Measurements from ENCODE around the gene SLC37A1. TPM values are rescaled to one million over a fixed set of nuclear protein-coding genes. Genes with fewer than 3 reads are reported as not detected.

The SLC37A1 gene
- total RNA-seq, 1 donor from 2014 or later = 23.0 TPM

GRCh38 chr21:42571391-42572150 is 57.9 kb downstream of the SLC37A1 start:
- Mint-ChIP-seq H3K4me3 (no peak overlapping the region), H3K27me3 (no peaks in the 10 kb centered on the region), H3K36me3 (ENCODE audit: low read depth) (peaks cover 20% of the 10 kb centered on the region), H3K9me3 (peaks cover 3% of the 10 kb centered on the region), H3K4me1 (no peaks in the 10 kb centered on the region), H3K27ac (no peak overlapping the region)
- intact Hi-C loops (cut with micrococcal nuclease) = no loop called here
- no peak for DNase-seq

- intact Hi-C loops (cut with micrococcal nuclease) = no loop called here
- Mint-ChIP-seq H3K4me3 (no peak overlapping the region), H3K36me3 (ENCODE audit: low read depth) (peaks cover 30% of the 10 kb centered on the region), H3K9me3 (peaks cover 5% of the 10 kb centered on the region), H3K27ac (no peak overlapping the region), H3K4me1 (no peaks in the 10 kb centered on the region), H3K27me3 (no peaks in the 10 kb centered on the region)
- DNase-seq = no peak
Observed at GRCh38 chr21:42572906-42573495, 59.3 kb downstream of the SLC37A1 start.

- H3K27me3 Mint-ChIP-seq = no peaks in the 10 kb centered on the region
- H3K27ac Mint-ChIP-seq = no peak overlapping the region
- H3K9me3 Mint-ChIP-seq = peaks cover 5% of the 10 kb centered on the region
- peaks cover 27% of the 10 kb centered on the region for H3K36me3 Mint-ChIP-seq (ENCODE audit: low read depth)
- no peaks in the 10 kb centered on the region for H3K4me1 Mint-ChIP-seq
- intact Hi-C loops (cut with micrococcal nuclease) = no loop called here
- no peak for DNase-seq
- H3K4me3 Mint-ChIP-seq = no peak overlapping the region
Observed at GRCh38 chr21:42574234-42575027, 60.8 kb downstream of the SLC37A1 start.

GRCh38 chr21:42575111-42575510 is 61.5 kb downstream of the SLC37A1 start:
- no peaks in the 10 kb centered on the region for H3K4me1 Mint-ChIP-seq

GRCh38 chr21:42576639-42577038 is 63.0 kb downstream of the SLC37A1 start:
- no peaks in the 10 kb centered on the region for H3K27me3 Mint-ChIP-seq
- H3K9me3 Mint-ChIP-seq = peaks cover 5% of the 10 kb centered on the region
- intact Hi-C loops (cut with micrococcal nuclease) = no loop called here
- no peak overlapping the region for H3K27ac Mint-ChIP-seq
- H3K36me3 Mint-ChIP-seq (ENCODE audit: low read depth) = peaks cover 27% of the 10 kb centered on the region
- no peak overlapping the region for H3K4me3 Mint-ChIP-seq
- DNase-seq = no peak
- no peaks in the 10 kb centered on the region for H3K4me1 Mint-ChIP-seq

More at GRCh38 chr21:42575111-42575510, 61.5 kb downstream of the SLC37A1 start:
- no peak overlapping the region for H3K4me3 Mint-ChIP-seq
- no peak overlapping the region for H3K27ac Mint-ChIP-seq
- H3K36me3 Mint-ChIP-seq (ENCODE audit: low read depth) = peaks cover 27% of the 10 kb centered on the region
- no peak for DNase-seq
- H3K9me3 Mint-ChIP-seq = peaks cover 5% of the 10 kb centered on the region
- intact Hi-C loops (cut with micrococcal nuclease) = no loop called here
- H3K27me3 Mint-ChIP-seq = no peaks in the 10 kb centered on the region

- no peak for DNase-seq
- Mint-ChIP-seq H3K36me3 (ENCODE audit: low read depth) (peaks cover 27% of the 10 kb centered on the region), H3K27me3 (no peaks in the 10 kb centered on the region), H3K9me3 (peaks cover 5% of the 10 kb centered on the region), H3K27ac (no peak overlapping the region), H3K4me1 (no peaks in the 10 kb centered on the region), H3K4me3 (no peak overlapping the region)
- intact Hi-C loops (cut with micrococcal nuclease) = no loop called here
Observed at GRCh38 chr21:42578034-42578433, 64.4 kb downstream of the SLC37A1 start.

GRCh38 chr21:42578761-42579415 is 65.2 kb downstream of the SLC37A1 start:
- H3K27ac Mint-ChIP-seq = no peak overlapping the region
- no peaks in the 10 kb centered on the region for H3K4me1 Mint-ChIP-seq
- no peak for DNase-seq
- no peaks in the 10 kb centered on the region for H3K27me3 Mint-ChIP-seq
- intact Hi-C loops (cut with micrococcal nuclease) = no loop called here
- no peak overlapping the region for H3K4me3 Mint-ChIP-seq
- peaks cover 25% of the 10 kb centered on the region for H3K36me3 Mint-ChIP-seq (ENCODE audit: low read depth)
- peaks cover 5% of the 10 kb centered on the region for H3K9me3 Mint-ChIP-seq

GRCh38 chr21:42579456-42580075 is 65.9 kb downstream of the SLC37A1 start:
- H3K27me3 Mint-ChIP-seq = no peaks in the 10 kb centered on the region
- H3K9me3 Mint-ChIP-seq = peaks cover 5% of the 10 kb centered on the region
- intact Hi-C loops (cut with micrococcal nuclease) = no loop called here
- no peak overlapping the region for H3K27ac Mint-ChIP-seq
- H3K4me3 Mint-ChIP-seq = no peak overlapping the region
- DNase-seq = no peak
- H3K36me3 Mint-ChIP-seq (ENCODE audit: low read depth) = peaks cover 24% of the 10 kb centered on the region
- H3K4me1 Mint-ChIP-seq = no peaks in the 10 kb centered on the region

- Mint-ChIP-seq H3K27me3 (no peaks in the 10 kb centered on the region), H3K4me3 (no peak overlapping the region), H3K4me1 (no peaks in the 10 kb centered on the region), H3K36me3 (ENCODE audit: low read depth) (peaks cover 21% of the 10 kb centered on the region), H3K9me3 (peaks cover 5% of the 10 kb centered on the region), H3K27ac (no peak overlapping the region)
- no peak for DNase-seq
- intact Hi-C loops (cut with micrococcal nuclease) = no loop called here
Observed at GRCh38 chr21:42580076-42580792, 66.6 kb downstream of the SLC37A1 start.

- H3K27me3 Mint-ChIP-seq = no peaks in the 10 kb centered on the region
- no peak overlapping the region for H3K4me3 Mint-ChIP-seq
- peaks cover 5% of the 10 kb centered on the region for H3K9me3 Mint-ChIP-seq
- DNase-seq = no peak
- intact Hi-C loops (cut with micrococcal nuclease) = no loop called here
- peaks cover 16% of the 10 kb centered on the region for H3K36me3 Mint-ChIP-seq (ENCODE audit: low read depth)
- no peak overlapping the region for H3K27ac Mint-ChIP-seq
- H3K4me1 Mint-ChIP-seq = no peaks in the 10 kb centered on the region
Observed at GRCh38 chr21:42580793-42581321, 67.2 kb downstream of the SLC37A1 start.

- peaks cover 3% of the 10 kb centered on the region for H3K9me3 Mint-ChIP-seq
- H3K4me1 Mint-ChIP-seq = no peaks in the 10 kb centered on the region
- H3K27me3 Mint-ChIP-seq = no peaks in the 10 kb centered on the region
- no peak for DNase-seq
- intact Hi-C loops (cut with micrococcal nuclease) = no loop called here
- peaks cover 11% of the 10 kb centered on the region for H3K36me3 Mint-ChIP-seq (ENCODE audit: low read depth)
- no peak overlapping the region for H3K27ac Mint-ChIP-seq
- no peak overlapping the region for H3K4me3 Mint-ChIP-seq
Observed at GRCh38 chr21:42581336-42581992, 67.8 kb downstream of the SLC37A1 start.

- Mint-ChIP-seq H3K27ac (no peak overlapping the region), H3K36me3 (ENCODE audit: low read depth) (peaks cover 6% of the 10 kb centered on the region), H3K4me1 (no peaks in the 10 kb centered on the region), H3K27me3 (no peaks in the 10 kb centered on the region), H3K4me3 (no peak overlapping the region), H3K9me3 (no peaks in the 10 kb centered on the region)
- intact Hi-C loops (cut with micrococcal nuclease) = no loop called here
- DNase-seq = no peak
Observed at GRCh38 chr21:42581993-42582786, 68.5 kb downstream of the SLC37A1 start.

All from activated CD4-positive, alpha-beta T cell treated with anti-CD3 and anti-CD28 coated beads, Interleukin-2, amount 10 ng/mL, durations not matched to agents 24 days and 14 days (primary cell).